Stimulated activated CD4-positive, alpha-beta T cell treated with anti-CD3 and anti-CD28 coated beads, TNF-alpha, amount 100 ng/mL, for 48 hours (primary cell): ENCODE data around the gene TUBA1A.
"Not testable (repeated sequence)": the region's sequence is repeated elsewhere in the genome, so short reads cannot be mapped to it uniquely, and the experiment has no call there.

ENCODE experiments used
- DNase-seq, 3 donors: peaks; one replicate each; pipeline ENCODE4 v3.0.0-alpha.2; 2020; ENCODE audit warnings: low read depth in 3 of 3

Gene TUBA1A

GRCh38 chr12:49188916-49189367, at the start of gene TUBA1A:
Gene TUBA1A, minus strand, starts transcription at chr12:49189080. Its CDS starts 101 bp downstream, at chr12:49188979.
- DNase-seq: peak; percentile 80 to 92 (median 87)

- no peak for DNase-seq
These were observed 47.5 kb upstream of the TUBA1A start for GRCh38 chr12:49236423-49236822.

GRCh38 chr12:49233842-49234526, 45.1 kb upstream of the TUBA1A start:
- DNase-seq: peak in 1 of 3 donors; percentile 26

GRCh38 chr12:49232940-49233841, 44.3 kb upstream of the TUBA1A start:
- DNase-seq: no peak

- DNase-seq: no peak
These were observed 43.2 kb upstream of the TUBA1A start for GRCh38 chr12:49231878-49232655.

- DNase-seq: no peak
These were observed 41.9 kb upstream of the TUBA1A start for GRCh38 chr12:49230805-49231194.

GRCh38 chr12:49230176-49230804, 41.4 kb upstream of the TUBA1A start:
- DNase-seq: no peak

GRCh38 chr12:49228653-49229052, 39.8 kb upstream of the TUBA1A start:
- no peak for DNase-seq

GRCh38 chr12:49227713-49228112, 38.8 kb upstream of the TUBA1A start:
- DNase-seq: no peak

GRCh38 chr12:49225576-49226166, 36.8 kb upstream of the TUBA1A start:
- no peak for DNase-seq

- no peak for DNase-seq
These were observed 34.9 kb upstream of the TUBA1A start for GRCh38 chr12:49223590-49224369.

GRCh38 chr12:49223122-49223521, 34.2 kb upstream of the TUBA1A start:
- DNase-seq: no peak

GRCh38 chr12:49220972-49221371, 32.1 kb upstream of the TUBA1A start:
- no peak for DNase-seq

- no peak for DNase-seq
These were observed 30.6 kb upstream of the TUBA1A start for GRCh38 chr12:49219417-49220026.

GRCh38 chr12:49212572-49212971, 23.7 kb upstream of the TUBA1A start:
- DNase-seq: no peak

GRCh38 chr12:49210703-49211102, 21.8 kb upstream of the TUBA1A start:
- DNase-seq: not testable (repeated sequence)

- no peak for DNase-seq
These were observed 19.8 kb upstream of the TUBA1A start for GRCh38 chr12:49208676-49209075.

- DNase-seq: no peak
These were observed 19.3 kb upstream of the TUBA1A start for GRCh38 chr12:49208146-49208545.

GRCh38 chr12:49206389-49206788, 17.5 kb upstream of the TUBA1A start:
- DNase-seq: no peak
